ENCODE measurements around the gene DENND1B.
"Not testable (repeated sequence)": the region's sequence is repeated elsewhere in the genome, so short reads cannot be mapped to it uniquely, and the experiment has no call there.

The DENND1B gene

GRCh38 chr1:197510691-197511378 is 264.4 kb downstream of the DENND1B start:
- no peak for TF ChIP-seq CTCF (conservative IDR thresholded peaks at IDR 0.05; ENCODE audit: low read depth, low read length)
- H3K27ac ChIP-seq, result no peak overlapping the region
- H3K4me2 ChIP-seq, result no peak overlapping the region
- no peaks in the 10 kb centered on the region for H3K79me2 ChIP-seq (ENCODE audit: insufficient read depth, low read depth)
- no peak overlapping the region for H2AFZ ChIP-seq (ENCODE audit: low read depth)
- H3K4me3 ChIP-seq (IDR thresholded peaks at IDR 0.05; ENCODE audit: insufficient read depth, low read depth, low read length), result no peak overlapping the region
- no peaks in the 10 kb centered on the region for H3K27me3 ChIP-seq (ENCODE audit: insufficient read depth, low read depth)
- H4K20me1 ChIP-seq (ENCODE audit: insufficient read depth), result no peaks in the 10 kb centered on the region
- H3K9ac ChIP-seq, result no peak overlapping the region
- no peaks in the 10 kb centered on the region for H3K36me3 ChIP-seq (ENCODE audit: insufficient read depth)
- H3K4me1 ChIP-seq (ENCODE audit: low read depth, poor library complexity, severe bottlenecking), result no peaks in the 10 kb centered on the region

DNA sequence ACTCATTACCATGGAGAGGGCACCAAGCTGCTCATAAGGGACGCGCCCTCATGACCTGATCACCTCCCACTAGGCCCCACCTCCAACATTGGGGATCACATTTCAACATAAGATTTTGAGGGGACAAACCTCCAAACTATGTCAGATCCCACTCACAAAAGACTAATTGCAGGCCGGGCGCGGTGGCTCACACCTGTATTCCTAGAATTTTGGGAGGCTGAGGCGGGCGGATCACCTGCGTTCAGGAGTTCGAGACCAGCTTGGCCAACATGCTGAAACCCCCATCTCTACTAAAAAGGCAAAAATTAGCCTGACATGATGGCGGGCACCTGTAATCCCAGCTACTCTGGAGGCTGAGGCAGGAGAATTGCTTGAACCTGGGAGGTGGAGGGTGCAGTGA is 278.6 kb downstream of the DENND1B start:
- TF ChIP-seq CTCF (conservative IDR thresholded peaks at IDR 0.05; ENCODE audit: low read depth, low read length), result no peak
- no peak overlapping the region for H3K27ac ChIP-seq
- H3K9ac ChIP-seq, result no peak overlapping the region

GRCh38 chr1:197491505-197491904 is 283.8 kb downstream of the DENND1B start:
- H3K4me1 ChIP-seq (ENCODE audit: low read depth, poor library complexity, severe bottlenecking); H3K27ac ChIP-seq; H3K9ac ChIP-seq; H3K79me2 ChIP-seq (ENCODE audit: insufficient read depth, low read depth); H2AFZ ChIP-seq (ENCODE audit: low read depth); H3K4me3 ChIP-seq (IDR thresholded peaks at IDR 0.05; ENCODE audit: insufficient read depth, low read depth, low read length); H4K20me1 ChIP-seq (ENCODE audit: insufficient read depth); H3K36me3 ChIP-seq (ENCODE audit: insufficient read depth); H3K4me2 ChIP-seq; H3K27me3 ChIP-seq (ENCODE audit: insufficient read depth, low read depth): not testable (repeated sequence)

More for the DNA sequence above, 278.6 kb downstream of the DENND1B start:
- no peak overlapping the region for H3K4me2 ChIP-seq
- H2AFZ ChIP-seq (ENCODE audit: low read depth), result no peak overlapping the region
- H3K36me3 ChIP-seq (ENCODE audit: insufficient read depth), result no peaks in the 10 kb centered on the region
- no peaks in the 10 kb centered on the region for H4K20me1 ChIP-seq (ENCODE audit: insufficient read depth)
- H3K4me1 ChIP-seq (ENCODE audit: low read depth, poor library complexity, severe bottlenecking), result no peaks in the 10 kb centered on the region
- H3K27me3 ChIP-seq (ENCODE audit: insufficient read depth, low read depth), result no peaks in the 10 kb centered on the region
- H3K79me2 ChIP-seq (ENCODE audit: insufficient read depth, low read depth), result no peaks in the 10 kb centered on the region
- no peak overlapping the region for H3K4me3 ChIP-seq (IDR thresholded peaks at IDR 0.05; ENCODE audit: insufficient read depth, low read depth, low read length)

DNA sequence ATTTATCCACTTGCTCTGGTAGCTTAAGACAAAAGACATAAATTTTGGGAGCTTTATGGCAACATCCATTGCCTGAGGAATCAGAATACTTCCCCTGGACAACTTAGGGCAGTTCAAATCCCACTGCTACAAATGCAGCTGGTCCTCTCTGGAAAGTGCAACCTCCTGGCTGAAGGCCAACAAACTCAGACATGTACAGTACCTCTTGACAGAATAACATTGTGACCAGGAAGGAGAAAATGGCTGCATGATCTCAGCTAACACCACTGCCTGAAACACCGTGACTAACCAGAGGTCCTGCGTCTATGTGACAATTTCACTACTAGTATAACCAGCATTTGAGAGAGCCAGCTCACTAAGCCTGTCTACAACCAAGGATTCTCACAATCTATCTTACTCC is 288.3 kb downstream of the DENND1B start:
- no peak overlapping the region for H3K27ac ChIP-seq
- no peak overlapping the region for H3K4me3 ChIP-seq (IDR thresholded peaks at IDR 0.05; ENCODE audit: insufficient read depth, low read depth, low read length)
- no peaks in the 10 kb centered on the region for H3K79me2 ChIP-seq (ENCODE audit: insufficient read depth, low read depth)
- H3K36me3 ChIP-seq (ENCODE audit: insufficient read depth), result no peaks in the 10 kb centered on the region
- H4K20me1 ChIP-seq (ENCODE audit: insufficient read depth), result no peaks in the 10 kb centered on the region
- no peaks in the 10 kb centered on the region for H3K27me3 ChIP-seq (ENCODE audit: insufficient read depth, low read depth)
- H3K4me1 ChIP-seq (ENCODE audit: low read depth, poor library complexity, severe bottlenecking), result no peaks in the 10 kb centered on the region
- H3K4me2 ChIP-seq, result no peak overlapping the region
- no peak for TF ChIP-seq CTCF (conservative IDR thresholded peaks at IDR 0.05; ENCODE audit: low read depth, low read length)
- H2AFZ ChIP-seq (ENCODE audit: low read depth), result no peak overlapping the region
- no peak overlapping the region for H3K9ac ChIP-seq

DNA sequence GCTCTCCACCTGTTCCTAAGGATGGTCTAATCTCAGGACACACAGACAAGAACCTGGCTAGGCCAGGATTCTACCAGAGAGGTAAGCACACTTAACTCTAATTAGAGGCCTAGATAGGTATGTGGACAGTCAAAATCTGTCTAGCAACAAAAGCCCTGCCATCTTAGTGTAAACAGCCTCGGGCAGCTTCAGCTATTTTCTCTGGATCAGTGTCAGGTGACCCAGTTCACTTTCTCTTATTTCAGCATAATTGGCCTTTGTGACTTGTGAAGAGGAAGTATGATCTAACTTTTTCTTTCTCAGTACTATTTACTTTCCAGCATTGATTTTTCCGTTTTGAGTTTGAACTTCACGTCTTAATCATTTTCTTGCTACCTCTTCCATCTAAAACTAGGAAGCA is 289.5 kb downstream of the DENND1B start:
- no peak overlapping the region for H3K4me2 ChIP-seq
- H3K4me3 ChIP-seq (IDR thresholded peaks at IDR 0.05; ENCODE audit: insufficient read depth, low read depth, low read length), result no peak overlapping the region
- no peaks in the 10 kb centered on the region for H3K27me3 ChIP-seq (ENCODE audit: insufficient read depth, low read depth)
- H3K4me1 ChIP-seq (ENCODE audit: low read depth, poor library complexity, severe bottlenecking), result no peaks in the 10 kb centered on the region
- H2AFZ ChIP-seq (ENCODE audit: low read depth), result no peak overlapping the region
- no peaks in the 10 kb centered on the region for H4K20me1 ChIP-seq (ENCODE audit: insufficient read depth)
- no peaks in the 10 kb centered on the region for H3K79me2 ChIP-seq (ENCODE audit: insufficient read depth, low read depth)
- no peak for TF ChIP-seq CTCF (conservative IDR thresholded peaks at IDR 0.05; ENCODE audit: low read depth, low read length)
- no peak overlapping the region for H3K27ac ChIP-seq
- H3K36me3 ChIP-seq (ENCODE audit: insufficient read depth), result no peaks in the 10 kb centered on the region
- H3K9ac ChIP-seq, result no peak overlapping the region
